ENCODE measurements around the gene PUS10.

The PUS10 gene

DNA sequence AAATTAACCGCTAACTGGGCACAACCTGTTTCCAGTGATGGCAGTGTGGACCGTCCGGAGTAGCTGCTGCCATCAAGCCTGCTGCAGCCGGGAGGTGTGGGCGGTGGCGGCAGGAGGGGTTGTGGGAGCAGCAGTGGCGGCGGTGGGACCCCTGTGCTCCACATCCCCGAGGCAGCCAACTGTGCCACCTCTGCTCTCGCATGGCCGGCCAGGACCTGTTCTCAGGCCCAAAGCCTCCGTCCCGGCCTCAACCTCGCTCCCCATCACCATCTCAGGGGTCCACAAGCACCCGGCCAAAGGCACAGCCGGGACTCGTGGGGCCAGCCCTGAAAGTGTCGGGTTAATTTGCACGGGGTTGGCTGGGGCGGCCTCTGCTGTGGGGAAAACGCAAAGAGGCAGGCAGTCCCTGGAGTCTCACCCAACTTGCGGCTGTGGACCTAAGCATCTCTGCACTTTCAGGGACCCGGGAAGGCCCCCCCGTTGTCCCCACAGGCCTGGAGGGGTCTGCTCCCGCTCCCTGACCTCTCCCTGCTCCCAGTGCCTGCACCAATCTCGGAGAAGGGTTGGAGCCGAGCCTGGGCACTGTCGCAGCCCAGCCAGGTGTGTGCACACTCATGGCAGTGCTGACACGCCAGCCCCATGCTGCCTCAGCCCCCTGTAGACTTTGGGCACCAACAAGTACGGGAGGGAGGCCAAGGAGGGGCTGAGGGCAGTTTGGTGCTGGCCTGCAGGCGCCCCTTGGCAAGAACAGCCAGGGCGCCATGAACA, 45.0 kb downstream of the PUS10 start:
- DNase-seq (ENCODE audit: low read depth, low spot score), result no peak

DNA sequence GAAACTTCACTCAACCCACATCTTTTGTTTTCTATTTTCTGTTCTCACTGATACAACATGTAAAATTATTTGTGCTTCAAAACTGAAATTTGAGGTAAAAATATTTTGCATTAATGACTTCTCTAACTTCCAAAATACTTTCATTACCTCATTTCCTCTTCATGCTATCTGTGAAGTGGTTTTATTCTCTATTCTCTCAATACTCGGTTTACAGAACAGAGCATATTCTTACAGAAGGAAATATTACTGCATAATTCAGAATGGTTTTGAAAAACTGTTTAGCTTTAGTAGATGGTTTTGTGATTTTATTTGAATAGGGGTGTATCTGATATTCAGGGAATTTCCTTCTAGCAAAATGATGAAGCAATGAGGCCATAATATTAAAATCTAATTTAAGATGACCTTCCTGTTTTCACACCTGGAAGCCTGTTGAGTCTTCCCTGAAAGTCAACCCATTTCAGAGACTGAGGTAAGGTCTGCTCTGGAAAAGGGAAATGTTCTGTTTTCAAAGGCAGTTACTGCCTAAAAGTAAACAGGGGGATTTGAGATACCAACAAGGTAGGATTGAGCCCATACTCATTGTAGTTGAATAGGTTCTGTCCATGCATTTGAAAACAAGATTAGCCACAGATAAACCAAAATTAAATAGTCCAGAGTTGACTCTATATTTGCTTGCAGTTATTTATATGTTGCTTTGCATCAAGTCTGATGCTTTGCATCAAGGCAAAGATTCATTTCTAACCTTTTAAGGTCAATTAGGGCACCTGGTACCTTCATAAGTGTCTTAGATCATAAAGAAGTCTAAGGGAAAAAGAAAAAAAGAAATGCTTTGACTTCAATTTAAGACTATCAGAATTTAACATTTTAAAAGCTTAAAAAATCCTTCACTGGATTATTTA, 51.3 kb downstream of the PUS10 start:
- no peak for DNase-seq (ENCODE audit: low read depth, low spot score)

- no peak for DNase-seq (ENCODE audit: low read depth, low spot score)
Measured at GRCh38 chr2:60965499-60965785, 52.6 kb downstream of the PUS10 start.

- no peak for DNase-seq (ENCODE audit: low read depth, low spot score)
Measured at GRCh38 chr2:60964651-60965498, 53.2 kb downstream of the PUS10 start.

- DNase-seq (ENCODE audit: low read depth, low spot score), result no peak
Measured at GRCh38 chr2:60963190-60963589, 54.9 kb downstream of the PUS10 start.

- no peak for DNase-seq (ENCODE audit: low read depth, low spot score)
Measured at GRCh38 chr2:60962528-60962927, 55.5 kb downstream of the PUS10 start.

DNA sequence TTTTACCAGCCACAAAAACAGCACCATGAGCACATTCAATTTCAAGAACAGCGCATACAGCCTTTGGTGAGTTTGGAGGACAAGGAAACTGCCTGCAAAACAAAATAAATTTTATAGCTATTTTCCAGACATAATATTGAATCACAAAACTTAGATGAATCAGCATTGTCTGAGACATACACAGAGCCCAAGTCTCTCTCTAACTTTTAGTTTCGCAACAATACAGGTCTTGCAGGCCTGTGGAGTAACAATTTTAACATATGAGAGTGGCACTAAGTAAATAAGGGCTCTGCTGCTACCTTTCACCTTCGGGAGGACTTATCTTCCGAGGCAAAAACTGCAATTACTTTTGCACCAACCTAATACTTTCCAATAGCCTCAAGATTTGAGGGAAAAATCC, 56.6 kb downstream of the PUS10 start:
- DNase-seq (ENCODE audit: low read depth, low spot score), result no peak

DNA sequence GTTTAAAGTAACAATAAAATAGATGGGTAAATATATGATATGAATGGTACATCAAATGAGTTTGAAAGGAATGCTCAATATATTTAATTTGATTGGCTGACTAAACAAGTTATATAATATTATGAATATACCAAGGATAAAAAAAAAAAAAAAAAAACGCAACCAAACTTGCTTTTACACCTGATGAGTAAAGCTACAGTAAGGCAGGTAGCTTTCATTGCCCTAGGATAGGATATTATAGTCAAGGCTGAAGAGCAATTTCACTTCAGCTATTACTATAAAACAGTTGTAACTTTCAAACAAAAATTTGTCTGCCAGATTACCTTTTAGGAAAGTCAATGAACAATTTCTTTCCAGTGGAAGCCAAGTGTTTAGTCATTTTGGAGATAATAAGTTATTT, 57.3 kb downstream of the PUS10 start:
- no peak for DNase-seq (ENCODE audit: low read depth, low spot score)

- no peak for DNase-seq (ENCODE audit: low read depth, low spot score)
Measured at GRCh38 chr2:60959501-60959900, 58.6 kb downstream of the PUS10 start.

GRCh38 chr2:60958800-60959199, 59.3 kb downstream of the PUS10 start:
- no peak for DNase-seq (ENCODE audit: low read depth, low spot score)

DNA sequence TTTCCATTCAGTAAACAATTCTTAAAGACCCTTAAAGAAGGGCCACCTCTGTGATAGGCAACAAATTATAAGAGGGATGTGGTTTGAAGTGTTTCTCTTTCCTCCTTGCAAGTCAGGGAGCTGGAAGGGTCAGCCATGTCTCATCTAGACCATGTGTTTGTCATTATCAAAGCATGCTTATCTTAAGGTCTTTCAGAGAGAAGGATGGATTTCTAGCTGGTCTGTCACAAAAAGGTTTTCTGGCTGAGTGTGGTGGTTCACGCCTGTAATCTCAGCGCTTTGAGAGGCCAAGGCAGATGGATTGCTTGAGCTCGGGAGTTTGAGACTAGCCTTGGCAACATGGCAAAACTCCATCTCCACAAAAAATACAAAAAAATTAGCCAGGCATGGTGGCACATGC, 59.7 kb downstream of the PUS10 start:
- no peak for DNase-seq (ENCODE audit: low read depth, low spot score)

GRCh38 chr2:60957643-60958042, 60.4 kb downstream of the PUS10 start:
- no peak for DNase-seq (ENCODE audit: low read depth, low spot score)

DNA sequence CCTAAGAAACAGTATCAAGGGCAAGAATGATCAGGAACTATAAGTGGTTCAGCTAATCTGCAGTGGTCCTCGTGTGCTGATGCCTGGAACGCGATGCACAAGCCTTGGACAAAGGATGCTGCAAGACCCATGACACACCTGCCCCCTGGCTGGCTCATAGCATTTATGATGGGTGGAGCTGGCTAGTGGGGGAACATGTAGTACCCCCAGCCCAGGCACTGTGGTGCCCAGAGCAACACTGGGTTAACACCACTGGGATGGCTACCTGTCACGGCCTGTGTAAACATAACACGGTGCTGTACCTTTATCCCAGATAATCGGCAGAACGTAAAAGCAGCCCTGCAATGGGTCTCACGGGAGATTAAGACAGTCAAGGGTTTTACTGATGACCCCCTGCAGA, 60.8 kb downstream of the PUS10 start:
- no peak for DNase-seq (ENCODE audit: low read depth, low spot score)

DNA sequence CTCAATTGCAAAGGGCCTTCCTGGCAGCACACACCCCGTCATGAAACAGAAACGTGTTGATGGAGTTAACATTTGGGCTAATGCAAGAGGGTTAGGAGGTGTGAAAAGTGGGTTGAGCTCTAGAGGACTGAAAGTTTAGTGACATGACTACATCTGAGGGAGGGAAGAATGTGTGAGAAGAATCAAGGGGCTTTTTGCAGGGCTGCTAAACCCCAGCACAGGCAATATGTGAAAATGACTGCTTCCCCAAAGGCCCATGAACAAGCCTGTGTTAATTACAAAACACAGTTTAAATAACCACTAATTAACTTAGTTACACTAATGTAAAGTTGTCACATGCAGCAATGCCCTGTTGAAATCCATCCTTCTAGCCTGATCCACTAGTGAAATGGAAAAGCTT, 63.9 kb downstream of the PUS10 start:
- DNase-seq (ENCODE audit: low read depth, low spot score), result no peak

GRCh38 chr2:60948926-60949579, 69.0 kb downstream of the PUS10 start:
- no peak for DNase-seq (ENCODE audit: low read depth, low spot score)

DNA sequence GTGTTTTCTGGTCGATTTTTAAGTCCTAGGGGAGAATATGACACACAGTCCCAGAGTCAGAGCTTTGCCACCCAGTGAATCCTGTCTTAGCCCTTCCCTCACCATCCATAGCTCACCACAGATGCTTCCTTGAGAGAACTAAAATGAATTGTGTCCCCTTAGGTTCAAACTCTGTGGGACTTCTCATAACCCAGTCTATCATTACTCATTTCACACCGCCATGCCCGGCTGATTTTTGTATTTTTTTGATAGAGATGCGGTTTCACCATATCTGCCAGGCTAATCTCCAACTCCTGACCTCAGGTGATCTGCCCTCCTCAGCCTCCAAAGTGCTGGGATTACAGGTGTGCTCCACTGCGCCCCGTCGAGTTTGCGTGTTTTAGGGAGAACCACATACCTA, 69.9 kb downstream of the PUS10 start:
- DNase-seq (ENCODE audit: low read depth, low spot score), result no peak

- no peak for DNase-seq (ENCODE audit: low read depth, low spot score)
Measured at GRCh38 chr2:60947056-60947455, 71.0 kb downstream of the PUS10 start.

DNA sequence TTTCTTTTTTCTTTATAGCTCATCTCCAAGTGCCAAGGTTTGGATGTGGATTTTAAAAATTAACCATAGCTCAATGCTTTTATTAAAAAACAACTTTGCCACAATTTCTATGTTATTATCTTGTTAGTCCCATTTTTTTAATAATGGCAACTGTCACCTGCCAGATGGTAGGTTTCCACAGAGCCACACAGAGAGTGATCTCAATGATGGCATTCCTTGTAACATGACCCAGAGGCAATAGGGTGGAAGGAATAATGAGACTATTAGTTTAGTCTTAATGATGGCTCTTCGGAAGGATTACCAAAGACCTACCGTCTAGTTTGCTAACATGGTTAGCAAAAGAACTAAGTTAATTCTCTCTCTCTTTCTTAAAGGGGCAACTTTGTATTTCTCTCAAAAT, 72.7 kb downstream of the PUS10 start:
- no peak for DNase-seq (ENCODE audit: low read depth, low spot score)

- no peak for DNase-seq (ENCODE audit: low read depth, low spot score)
Measured at GRCh38 chr2:60939622-60940021, 78.4 kb downstream of the PUS10 start.

- no peak for DNase-seq (ENCODE audit: low read depth, low spot score)
Measured at GRCh38 chr2:60938301-60938700, 79.8 kb downstream of the PUS10 start.

GRCh38 chr2:60936757-60937156, 81.3 kb downstream of the PUS10 start:
- DNase-seq (ENCODE audit: low read depth, low spot score), result no peak
